BJ (cell line): ENCODE results near the gene TNS1. TPM values are rescaled to one million over a fixed set of nuclear protein-coding genes. Genes with fewer than 3 reads are reported as not detected.

Source experiments
- CTCF ChIA-PET: fragments of 350-600 bp; formaldehyde crosslinking; extraction: SDS; loops from one replicate; lab custom pipeline; 2021; ENCODE audit warnings: antibody characterized with exemption, inconsistent platforms; lab: Yijun Ruan, JAX
- POLR2A ChIA-PET: fragments of 300-600 bp; sonication (Branson Sonifier 250); formaldehyde crosslinking; extraction: SDS; loops from one replicate; lab custom pipeline; 2021; ENCODE audit warnings: antibody characterized with exemption; lab: Charles Lee
- DNase-seq: peaks from one replicate; pipeline ENCODE4 v3.0.0-alpha.2; 2011; ENCODE audit warnings: low read depth
- H3K27me3 ChIP-seq: 2 replicates; pipeline ENCODE4 v1.6.0; 2011; ENCODE audit warnings: low read length; ENCODE audit not compliant: control insufficient read depth, insufficient read depth
- H3K36me3 ChIP-seq: 2 replicates; pipeline ENCODE4 v1.5.1; 2011; ENCODE audit warnings: low read length; ENCODE audit not compliant: control insufficient read depth, insufficient read depth
- H3K4me3 ChIP-seq: 2 replicates; pipeline ENCODE4 v1.5.1; 2011; ENCODE audit warnings: low read depth, mild to moderate bottlenecking, control low read depth, low read length
- polyA plus RNA-seq: library from polyadenylated mRNA; depleted of rRNA; stranded (reverse); fragments of >200 nt; gene quantifications from 2 replicates; pipeline ENCODE4 v1.2.3, GENCODE V29; 2011
- TF ChIP-seq, protein P1 (sequence below): IDR thresholded peaks from 2 replicates; pipeline ENCODE4 v1.5.1; 2011; ENCODE audit warnings: low read depth, mild to moderate bottlenecking, control low read depth, inconsistent platforms, low read length, moderate library complexity; ENCODE audit not compliant: insufficient read depth

Gene TNS1
- polyA plus RNA-seq, 1 experiment = 35.6 TPM

DNA sequence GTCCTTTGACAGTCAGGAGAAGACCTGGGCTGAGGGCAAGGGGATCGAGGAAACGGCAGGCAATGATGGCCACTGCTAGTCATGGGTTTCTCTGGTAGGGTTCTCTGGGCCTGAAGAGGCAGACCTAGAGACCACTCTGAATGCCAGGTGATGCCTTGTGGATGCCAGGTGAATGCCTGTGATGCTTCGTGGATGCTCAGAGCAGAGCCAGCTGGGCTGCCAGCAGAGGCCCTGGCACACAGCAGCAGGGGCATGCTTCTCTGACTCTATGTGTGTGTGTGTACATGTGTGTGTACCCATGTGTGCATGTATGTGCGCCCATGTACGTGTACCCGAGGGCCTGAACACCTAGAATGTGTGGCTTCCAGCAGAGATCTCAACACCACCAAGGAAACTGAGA lies 172.0 kb downstream of the TNS1 start:
- CTCF ChIA-PET = no interaction called here
- TF ChIP-seq, protein P1, sequence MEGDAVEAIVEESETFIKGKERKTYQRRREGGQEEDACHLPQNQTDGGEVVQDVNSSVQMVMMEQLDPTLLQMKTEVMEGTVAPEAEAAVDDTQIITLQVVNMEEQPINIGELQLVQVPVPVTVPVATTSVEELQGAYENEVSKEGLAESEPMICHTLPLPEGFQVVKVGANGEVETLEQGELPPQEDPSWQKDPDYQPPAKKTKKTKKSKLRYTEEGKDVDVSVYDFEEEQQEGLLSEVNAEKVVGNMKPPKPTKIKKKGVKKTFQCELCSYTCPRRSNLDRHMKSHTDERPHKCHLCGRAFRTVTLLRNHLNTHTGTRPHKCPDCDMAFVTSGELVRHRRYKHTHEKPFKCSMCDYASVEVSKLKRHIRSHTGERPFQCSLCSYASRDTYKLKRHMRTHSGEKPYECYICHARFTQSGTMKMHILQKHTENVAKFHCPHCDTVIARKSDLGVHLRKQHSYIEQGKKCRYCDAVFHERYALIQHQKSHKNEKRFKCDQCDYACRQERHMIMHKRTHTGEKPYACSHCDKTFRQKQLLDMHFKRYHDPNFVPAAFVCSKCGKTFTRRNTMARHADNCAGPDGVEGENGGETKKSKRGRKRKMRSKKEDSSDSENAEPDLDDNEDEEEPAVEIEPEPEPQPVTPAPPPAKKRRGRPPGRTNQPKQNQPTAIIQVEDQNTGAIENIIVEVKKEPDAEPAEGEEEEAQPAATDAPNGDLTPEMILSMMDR = no peak
- POLR2A ChIA-PET = no interaction called here

DNA sequence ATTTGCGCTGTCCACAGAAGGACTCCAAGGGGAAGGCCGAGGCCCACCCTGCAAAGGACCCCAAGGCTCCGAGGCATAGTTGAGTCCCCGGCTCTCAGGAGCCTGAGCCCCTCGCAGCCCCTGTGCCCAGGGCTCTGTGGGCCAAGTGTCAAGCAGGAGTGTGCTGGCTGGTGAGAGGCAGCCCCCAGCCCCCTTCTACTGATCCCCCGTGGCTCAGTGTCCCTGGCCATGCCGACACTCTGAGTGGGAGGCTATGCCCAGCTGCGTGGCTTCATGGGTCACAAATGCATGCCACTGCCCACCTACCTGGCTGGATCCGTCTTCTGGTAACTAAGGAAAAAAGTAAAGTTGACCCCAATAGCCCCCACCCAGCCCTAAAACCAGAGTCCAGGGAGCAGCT lies 172.7 kb downstream of the TNS1 start:
- CTCF ChIA-PET = interaction anchor here (1.1 to 1.2 kb wide), 2 partner anchors 45 to 57 kb away, joined by 3 to 4 read pairs; no protein-coding TSS in a partner anchor
- H3K27me3 ChIP-seq = no peaks in the 10 kb centered on the region
- no peak for DNase-seq
- POLR2A ChIA-PET = no interaction called here
- no peak overlapping the region for H3K4me3 ChIP-seq
- TF ChIP-seq, protein P1 = no peak
- H3K36me3 ChIP-seq = peaks cover 55% of the 10 kb centered on the region

More for the DNA sequence above, 172.0 kb downstream of the TNS1 start:
- no peak for DNase-seq
- Histone ChIP-seq H3K27me3 (no peaks in the 10 kb centered on the region), H3K4me3 (no peak overlapping the region), H3K36me3 (peaks cover 54% of the 10 kb centered on the region)

DNA sequence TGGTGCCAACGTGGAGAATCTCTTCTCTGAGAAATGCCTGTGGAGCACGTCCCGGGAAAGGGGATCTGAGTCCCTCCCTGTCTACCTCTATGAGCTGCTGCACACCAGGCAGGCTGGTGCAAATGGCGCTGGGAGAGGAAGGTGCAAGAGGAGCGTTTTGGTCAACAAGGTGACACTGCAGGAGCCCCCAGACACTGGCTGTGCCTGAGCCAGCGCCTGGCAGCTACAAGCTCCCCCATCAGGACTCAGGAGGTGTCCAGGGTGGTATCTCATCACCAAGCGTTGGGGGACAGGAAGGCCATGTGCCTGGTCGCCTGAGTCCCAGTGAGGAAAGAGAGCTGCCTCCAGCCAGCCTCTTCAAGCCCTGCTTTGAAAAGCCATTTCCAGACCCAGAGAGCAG lies 173.4 kb downstream of the TNS1 start:
- POLR2A ChIA-PET = no interaction called here
- TF ChIP-seq, protein P1 = no peak
- Histone ChIP-seq H3K4me3 (no peak overlapping the region), H3K27me3 (no peaks in the 10 kb centered on the region), H3K36me3 (peaks cover 52% of the 10 kb centered on the region)
- no peak for DNase-seq
- CTCF ChIA-PET = interaction anchor here (0.8 to 1.2 kb wide), 5 partner anchors 10 to 1630 kb away, joined by 3 to 6 read pairs (median 3); no protein-coding TSS in a partner anchor

DNA sequence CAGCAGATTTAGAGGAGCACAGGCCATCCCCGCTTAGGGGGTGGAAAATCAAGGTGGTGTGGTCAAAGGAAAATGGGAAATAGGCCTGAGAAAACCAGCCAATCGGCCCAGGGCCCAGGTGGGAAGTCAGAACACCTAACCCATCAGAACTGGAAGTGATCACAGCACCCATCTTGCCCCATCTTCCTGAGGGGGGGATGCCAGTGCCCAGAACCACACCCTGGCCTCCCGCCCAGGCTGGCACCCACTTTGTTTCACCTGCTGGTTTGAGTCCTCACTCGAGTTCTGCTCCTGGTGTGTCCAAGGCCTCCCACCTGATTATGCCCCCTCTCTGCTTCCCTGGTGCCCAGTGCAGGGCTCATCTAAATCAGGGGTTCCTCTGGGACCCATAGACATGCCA lies 174.5 kb downstream of the TNS1 start:
- POLR2A ChIA-PET = no interaction called here
- CTCF ChIA-PET = interaction anchor here (1.1 kb wide), 1 partner anchor 39 kb away, joined by 3 read pairs; no protein-coding TSS in a partner anchor
- H3K27me3 ChIP-seq = no peaks in the 10 kb centered on the region
- TF ChIP-seq, protein P1 = no peak
- DNase-seq = no peak
- H3K4me3 ChIP-seq = no peak overlapping the region
- peaks cover 49% of the 10 kb centered on the region for H3K36me3 ChIP-seq

DNA sequence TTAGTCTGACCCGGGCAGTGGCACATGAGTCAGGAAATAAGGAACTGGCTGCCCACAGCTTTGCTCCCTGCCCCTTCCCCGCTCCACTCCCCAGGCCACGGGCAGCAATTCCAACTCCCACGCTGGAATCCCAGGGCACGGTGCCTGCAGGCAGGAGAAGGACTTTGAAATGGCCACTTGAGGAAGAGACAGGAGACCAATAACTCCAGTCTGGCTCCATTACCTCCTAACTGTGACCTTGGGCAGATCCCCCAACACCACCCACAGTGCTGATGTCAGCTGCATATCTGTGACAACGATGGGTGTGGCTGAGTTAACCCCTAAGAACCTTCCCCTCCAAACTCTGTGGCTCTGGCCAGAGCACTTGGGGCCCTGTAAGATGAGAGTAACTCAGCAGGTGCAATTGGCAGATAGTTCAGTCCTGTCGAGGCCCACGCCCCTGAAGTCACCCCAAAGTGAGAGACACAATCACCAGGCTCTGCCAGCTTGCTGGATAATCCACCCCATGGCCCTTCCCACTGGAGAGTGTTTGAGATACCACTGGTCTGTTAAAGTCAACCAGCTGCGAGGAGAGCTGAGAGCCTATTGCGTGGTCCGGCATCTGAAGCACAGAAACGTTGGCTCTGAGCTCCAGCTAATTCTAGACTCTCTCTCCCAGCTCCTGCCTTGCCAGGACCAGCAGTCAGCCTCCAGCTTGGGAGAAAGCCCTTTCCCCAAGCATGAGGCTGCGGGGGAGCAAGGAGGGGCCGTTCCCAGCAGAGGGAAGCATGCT lies 175.2 kb downstream of the TNS1 start:
- Histone ChIP-seq H3K27me3 (no peaks in the 10 kb centered on the region), H3K4me3 (no peak overlapping the region), H3K36me3 (peaks cover 44% of the 10 kb centered on the region)
- ChIA-PET POLR2A (no interaction called here), CTCF (interaction anchor here (0.9 to 1.7 kb wide), 4 partner anchors 9 to 59 kb away, joined by 3 to 4 read pairs (median 4); no protein-coding TSS in a partner anchor)
- TF ChIP-seq, protein P1 = no peak
- DNase-seq = no peak
